NCI-H2196 (cell line): ENCODE measurements around the gene ERBB3.
"Not testable (repeated sequence)": the region's sequence is repeated elsewhere in the genome, so short reads cannot be mapped to it uniquely, and the experiment has no call there.

Source experiments
- DNase-seq: peaks from one replicate; lab custom pipeline; 2025; ENCODE audit not compliant: unreplicated experiment; lab: John Stamatoyannopoulos, UW

Gene ERBB3

DNA sequence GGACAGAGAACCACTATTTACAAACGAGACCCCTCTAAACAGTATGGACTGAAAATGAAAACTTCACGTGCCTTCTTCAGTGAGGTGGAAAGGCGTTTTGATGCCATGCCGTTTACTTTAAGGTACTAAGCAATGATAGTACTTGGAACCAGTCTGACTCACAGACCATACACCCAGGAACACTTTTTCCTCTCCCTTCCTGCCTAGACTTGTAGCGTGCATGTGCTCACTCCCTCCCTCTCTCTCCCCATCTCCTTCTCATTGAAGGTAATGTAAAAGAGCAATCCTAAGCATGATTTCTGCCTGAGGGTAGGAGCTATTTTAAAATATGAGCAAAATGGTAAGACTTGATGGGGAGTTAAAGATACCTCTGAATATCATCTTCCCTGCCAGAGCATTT, 30.6 kb downstream of the ERBB3 start:
- no peak for DNase-seq

GRCh38 chr12:56114084-56114483, 34.1 kb downstream of the ERBB3 start:
- no peak for DNase-seq

GRCh38 chr12:56115329-56115728, 35.4 kb downstream of the ERBB3 start:
- no peak for DNase-seq

DNA sequence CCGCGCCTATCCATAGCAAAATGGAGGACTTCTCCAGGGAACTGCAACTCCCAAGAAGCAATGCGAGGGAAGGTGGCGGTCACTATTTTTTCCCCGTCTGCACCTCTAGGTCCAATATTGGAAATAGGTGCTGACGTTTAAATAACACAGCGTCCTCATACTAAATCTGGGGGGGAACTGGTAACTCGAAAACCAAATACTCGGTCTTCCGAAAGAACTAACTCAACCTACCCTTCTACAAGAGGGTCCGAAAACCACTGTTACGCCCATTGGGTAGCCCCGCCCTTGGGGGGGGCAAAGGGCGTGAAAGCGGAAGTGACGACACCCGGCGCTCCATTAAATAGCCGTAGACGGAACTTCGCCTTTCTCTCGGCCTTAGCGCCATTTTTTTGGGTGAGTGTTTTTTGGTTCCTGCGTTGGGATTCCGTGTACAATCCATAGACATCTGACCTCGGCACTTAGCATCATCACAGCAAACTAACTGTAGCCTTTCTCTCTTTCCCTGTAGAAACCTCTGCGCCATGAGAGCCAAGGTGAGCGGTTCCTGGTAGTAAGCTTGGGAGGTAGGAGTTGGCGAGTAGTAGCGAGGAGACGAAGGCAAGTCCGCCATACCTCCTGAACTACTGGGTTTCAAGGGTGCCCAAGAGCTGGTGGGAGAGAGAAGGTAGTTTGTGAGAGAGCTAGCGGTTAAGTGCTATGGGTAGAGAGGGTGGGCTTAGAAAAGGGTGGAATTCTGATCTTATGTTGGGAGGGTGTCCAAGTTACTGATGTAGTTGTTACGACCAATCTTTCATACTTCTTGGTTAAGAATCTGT, 36.5 kb downstream of the ERBB3 start, which contains the start of gene RPL41:
Gene RPL41, plus strand, starts transcription at position 367 of the 815 bp plus-strand sequence.
- peak; percentile 95 for DNase-seq

DNA sequence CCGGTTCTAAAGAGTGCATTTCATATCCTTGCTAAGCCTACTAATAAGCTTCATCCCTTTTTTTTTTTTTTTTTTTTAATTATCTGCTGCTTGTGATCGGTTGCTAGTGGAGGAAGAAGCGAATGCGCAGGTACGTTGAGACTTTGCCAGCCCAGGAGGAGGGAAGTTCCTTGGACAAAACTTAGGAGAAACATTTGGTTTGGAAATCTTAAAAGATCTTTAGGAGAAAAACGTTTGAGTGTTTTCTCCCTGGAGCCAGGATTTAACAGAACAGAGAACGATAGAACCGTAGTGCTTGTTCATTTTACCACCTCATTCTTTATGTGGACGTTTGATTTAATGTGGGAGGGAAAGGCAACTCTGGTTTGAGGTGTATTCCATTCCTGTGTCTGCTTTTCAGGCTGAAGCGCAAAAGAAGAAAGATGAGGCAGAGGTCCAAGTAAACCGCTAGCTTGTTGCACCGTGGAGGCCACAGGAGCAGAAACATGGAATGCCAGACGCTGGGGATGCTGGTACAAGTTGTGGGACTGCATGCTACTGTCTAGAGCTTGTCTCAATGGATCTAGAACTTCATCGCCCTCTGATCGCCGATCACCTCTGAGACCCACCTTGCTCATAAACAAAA, 37.2 kb downstream of the ERBB3 start:
- not testable (repeated sequence) for DNase-seq

- DNase-seq = peak; percentile 99
Measured at GRCh38 chr12:56117778-56118687, 38.1 kb downstream of the ERBB3 start, which contains the start of gene ZC3H10. Gene ZC3H10, plus strand, starts transcription at chr12:56118266. Its CDS starts 2,297 bp downstream, at chr12:56120563.

GRCh38 chr12:56118688-56119357, 38.9 kb downstream of the ERBB3 start:
- no peak for DNase-seq

DNA sequence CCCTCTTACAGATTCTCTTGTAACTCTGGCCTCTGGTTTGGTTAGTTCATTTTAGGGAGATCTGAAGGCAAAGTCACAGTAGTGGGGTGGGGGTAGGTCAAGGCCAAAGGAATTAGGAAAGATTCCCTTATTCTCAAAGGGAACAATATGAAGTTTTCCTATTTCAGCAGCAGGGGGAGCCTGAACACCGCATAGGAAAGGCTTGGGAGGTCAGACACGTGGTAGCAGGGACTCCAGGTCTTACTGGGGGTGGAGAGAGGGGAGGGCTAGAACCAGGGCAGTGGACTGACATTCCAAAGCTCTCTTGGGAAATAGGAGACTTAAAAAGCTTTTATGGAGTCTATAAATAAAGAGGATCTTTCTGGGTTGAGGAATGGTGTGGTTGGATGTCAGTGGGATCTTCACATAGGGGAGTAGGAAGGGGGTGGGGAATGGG, 39.4 kb downstream of the ERBB3 start:
- peak; percentile 85 for DNase-seq

DNA sequence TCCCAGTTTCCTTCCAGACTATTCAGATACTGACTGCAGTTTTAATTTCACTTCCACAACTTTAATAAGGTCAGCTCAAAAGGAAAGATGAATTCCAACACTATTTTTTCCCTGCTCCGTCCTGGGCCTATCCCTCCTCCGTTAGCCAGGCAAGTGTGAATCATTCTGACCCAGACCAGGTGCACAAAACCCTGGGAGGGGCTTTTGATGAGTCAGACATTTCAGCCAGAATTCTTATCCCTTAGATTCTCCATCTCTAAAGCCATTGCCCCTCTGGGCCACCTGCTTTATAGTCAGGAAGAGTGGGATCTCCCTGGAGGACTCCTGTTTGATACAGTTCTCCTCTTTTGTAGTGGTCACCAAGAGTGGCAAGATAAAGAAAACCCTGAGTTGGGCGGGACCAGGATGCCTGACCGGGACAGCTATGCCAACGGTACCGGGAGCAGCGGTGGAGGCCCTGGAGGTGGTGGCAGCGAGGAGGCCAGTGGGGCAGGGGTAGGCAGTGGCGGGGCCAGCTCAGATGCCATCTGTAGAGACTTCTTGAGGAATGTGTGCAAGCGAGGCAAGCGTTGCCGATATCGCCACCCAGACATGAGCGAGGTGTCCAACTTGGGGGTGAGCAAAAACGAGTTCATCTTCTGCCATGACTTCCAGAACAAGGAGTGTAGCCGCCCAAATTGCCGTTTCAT, 40.3 kb downstream of the ERBB3 start:
- DNase-seq = no peak

GRCh38 chr12:56121204-56121870, 41.4 kb downstream of the ERBB3 start:
- DNase-seq = no peak

DNA sequence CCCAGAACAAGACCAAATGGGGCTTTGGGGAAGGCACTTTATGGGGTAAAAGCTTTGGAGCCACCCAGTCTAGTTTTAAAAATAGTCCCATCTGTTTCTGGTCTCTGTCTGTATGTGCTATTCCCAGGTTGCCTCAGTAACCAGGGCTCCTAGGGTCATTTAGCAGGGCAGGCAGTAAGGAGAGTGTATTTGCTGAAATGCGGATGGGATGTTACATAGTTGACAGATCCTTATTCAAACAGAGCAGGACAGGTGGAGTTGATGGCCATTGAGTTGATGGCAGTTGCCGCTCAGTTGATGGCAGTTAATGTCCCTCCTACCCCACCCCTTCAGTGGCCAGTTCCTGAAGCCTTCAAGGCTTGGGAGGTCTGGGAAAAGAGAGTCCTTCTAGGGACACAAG, 42.7 kb downstream of the ERBB3 start:
- no peak for DNase-seq

DNA sequence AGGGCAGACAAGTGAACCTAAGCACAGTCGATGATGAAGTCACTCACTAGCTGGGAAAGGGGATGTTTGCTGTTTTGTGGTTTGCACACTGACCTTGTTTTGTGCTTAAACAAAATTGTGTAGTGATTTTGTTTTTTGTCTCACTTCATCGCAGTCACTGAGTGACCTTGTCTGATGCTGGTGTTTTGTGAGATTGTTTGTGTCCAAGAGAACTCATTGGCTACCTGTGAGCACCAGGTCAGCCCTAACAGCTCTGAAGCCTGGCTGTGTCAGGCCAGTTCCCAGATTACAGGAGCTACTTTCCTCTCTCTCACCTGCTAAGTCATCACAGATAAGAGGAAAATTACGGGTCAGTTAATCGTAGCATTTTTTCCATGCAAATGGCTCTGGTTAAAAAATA, 44.2 kb downstream of the ERBB3 start:
- no peak for DNase-seq

DNA sequence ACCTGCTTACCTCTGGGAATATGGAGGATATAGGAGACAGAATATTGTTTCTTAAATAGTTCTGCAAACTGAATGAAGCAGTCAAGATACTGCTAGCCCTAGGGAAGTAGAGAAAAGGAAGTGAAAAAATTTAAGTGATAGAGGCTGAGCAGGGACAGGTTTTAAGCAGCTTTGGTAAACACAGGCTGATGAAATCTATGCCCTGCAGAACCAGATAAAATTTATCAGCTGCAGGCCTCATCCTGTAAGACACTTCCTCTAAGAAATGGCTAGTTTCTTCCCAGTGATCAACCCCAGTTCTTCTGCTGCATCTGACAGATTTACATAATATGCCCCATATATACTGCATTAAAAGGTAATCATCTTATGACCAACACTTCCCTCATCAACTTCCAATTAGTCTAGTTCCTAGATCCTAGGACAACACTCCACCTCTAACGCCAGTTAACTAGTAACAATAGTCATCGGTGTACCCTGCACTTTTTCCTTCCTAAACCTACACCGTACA, 46.8 kb downstream of the ERBB3 start:
- no peak for DNase-seq

DNA sequence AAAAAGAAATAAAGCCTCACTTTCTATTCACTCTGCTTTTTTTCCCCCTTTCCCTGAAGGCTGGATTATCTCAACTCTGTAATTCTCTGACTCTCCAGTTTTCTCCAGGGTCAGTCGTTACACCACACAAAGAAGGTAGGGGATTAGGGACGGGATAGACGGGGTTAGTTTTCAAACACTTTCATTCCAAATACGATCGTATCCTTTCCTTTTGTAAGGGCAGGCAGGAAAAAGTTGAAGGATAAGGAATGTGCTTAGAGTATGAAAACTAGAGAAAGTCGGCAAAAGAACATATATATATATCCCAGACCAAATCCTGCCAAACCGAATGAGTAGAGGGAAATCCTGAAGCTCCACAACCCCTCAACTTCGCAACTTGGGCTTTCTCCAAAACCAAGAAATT, 47.5 kb downstream of the ERBB3 start:
- DNase-seq = no peak

GRCh38 chr12:56127888-56128669, 48.1 kb downstream of the ERBB3 start, which contains the start of gene ESYT1:
Gene ESYT1, plus strand, starts transcription at chr12:56128267. Its CDS starts 53 bp downstream, at chr12:56128320.
- peak; percentile 99 for DNase-seq

- DNase-seq = no peak
Measured at GRCh38 chr12:56128670-56129205, 48.8 kb downstream of the ERBB3 start.

DNA sequence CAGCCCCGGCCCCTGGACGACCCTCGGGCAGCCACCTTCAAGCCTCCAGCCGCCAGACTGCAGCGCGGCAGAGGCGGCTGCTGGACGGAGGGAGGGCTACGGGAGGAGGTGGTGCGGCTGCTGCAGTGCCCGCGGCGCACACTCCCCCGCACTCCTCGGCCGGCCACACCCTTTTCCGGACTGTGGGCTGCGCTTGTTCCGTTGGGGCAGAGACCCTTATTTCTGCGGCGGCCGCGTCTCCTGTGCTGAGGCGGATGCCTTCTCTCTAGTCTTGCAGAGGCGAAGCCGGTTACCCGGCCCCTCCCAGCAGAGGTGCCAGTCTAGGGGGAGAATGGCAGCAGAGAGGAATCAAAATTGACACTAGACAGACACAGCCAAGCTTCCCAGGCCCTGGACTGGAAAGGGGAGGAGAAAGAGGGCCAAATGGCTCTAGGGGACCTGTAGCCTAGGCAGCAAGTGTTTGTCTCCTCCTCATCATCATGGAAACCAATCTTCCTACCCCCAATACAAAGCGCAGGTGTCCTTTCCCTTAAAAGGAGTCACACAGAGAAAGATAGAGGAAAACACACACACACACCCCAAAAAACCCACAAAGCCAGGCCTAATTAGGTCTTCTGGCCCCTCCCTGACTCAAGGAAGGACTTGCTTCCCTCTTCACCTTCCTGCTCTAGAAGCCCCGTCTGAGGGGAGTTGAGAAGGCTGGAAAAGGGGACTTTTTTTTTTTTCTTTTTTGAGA, 49.4 kb downstream of the ERBB3 start:
- DNase-seq = no peak
